ENCODE measurements around the gene OTUD3. TPM values are rescaled to one million over a fixed set of nuclear protein-coding genes. Genes with fewer than 3 reads are reported as not detected.

Gene OTUD3
- total RNA-seq, 4 donors from 2014 or later, result 4.6 to 6.1 (median 5.4) TPM

GRCh38 chr1:19949016-19949415 lies 66.8 kb downstream of the OTUD3 start:
- no peak for DNase-seq (ENCODE audit: low spot score in 2 of 2)
- Histone ChIP-seq H3K4me1 (no peaks in the 10 kb centered on the region), H3K27ac (no peak overlapping the region), H3K36me3 (no peaks in the 10 kb centered on the region), H3K27me3 (peaks cover 0 to 6% of the 10 kb centered on the region in 2 donors), H3K9me3 (peaks cover 0 to 8% (median 0%) of the 10 kb centered on the region in 4 donors), H3K4me3 (no peak overlapping the region)
- TF ChIP-seq EP300 (IDR thresholded peaks at IDR 0.05), result no peak
- TF ChIP-seq POLR2A (IDR thresholded peaks at IDR 0.05), result no peak
- TF ChIP-seq CTCF (IDR thresholded peaks at IDR 0.05), result no peak
- WGBS, 2 donors, result 31% methylated on average over 2 of the region's 2 CpGs

GRCh38 chr1:19954059-19954458 lies 71.9 kb downstream of the OTUD3 start:
- H3K9me3 ChIP-seq, result peaks cover 0 to 15% (median 0%) of the 10 kb centered on the region in 4 donors
- 84 to 88% methylated on average over 2 of the region's 2 CpGs for WGBS, 2 donors
- TF ChIP-seq POLR2A (IDR thresholded peaks at IDR 0.05) (no peak), CTCF (IDR thresholded peaks at IDR 0.05) (no peak), EP300 (IDR thresholded peaks at IDR 0.05) (no peak)
- H3K27me3 ChIP-seq, result peaks cover 0 to 6% of the 10 kb centered on the region in 2 donors
- no peak overlapping the region for H3K4me3 ChIP-seq
- H3K27ac ChIP-seq, result no peak overlapping the region
- no peaks in the 10 kb centered on the region for H3K4me1 ChIP-seq
- DNase-seq (ENCODE audit: low spot score in 2 of 2), result no peak
- H3K36me3 ChIP-seq, result no peaks in the 10 kb centered on the region

- H3K27ac ChIP-seq, result no peak overlapping the region
- no peak overlapping the region for H3K4me3 ChIP-seq
- no peaks in the 10 kb centered on the region for H3K27me3 ChIP-seq
- 58 to 63% methylated on average over 11 of the region's 11 CpGs for WGBS, 2 donors
- peaks cover 0 to 15% (median 0%) of the 10 kb centered on the region in 4 donors for H3K9me3 ChIP-seq
- no peak for DNase-seq (ENCODE audit: low spot score in 2 of 2)
- no peaks in the 10 kb centered on the region for H3K4me1 ChIP-seq
- H3K36me3 ChIP-seq, result no peaks in the 10 kb centered on the region
- TF ChIP-seq CTCF (IDR thresholded peaks at IDR 0.05) (no peak), POLR2A (IDR thresholded peaks at IDR 0.05) (no peak), EP300 (IDR thresholded peaks at IDR 0.05) (no peak)
Observed at GRCh38 chr1:19955534-19956170, 73.5 kb downstream of the OTUD3 start.

- no peaks in the 10 kb centered on the region for H3K27me3 ChIP-seq
- DNase-seq (ENCODE audit: low spot score in 2 of 2), result no peak
- no peak overlapping the region for H3K4me3 ChIP-seq
- no peak for TF ChIP-seq CTCF (IDR thresholded peaks at IDR 0.05)
- no peak for TF ChIP-seq EP300 (IDR thresholded peaks at IDR 0.05)
- no peak for TF ChIP-seq POLR2A (IDR thresholded peaks at IDR 0.05)
- H3K36me3 ChIP-seq, result no peaks in the 10 kb centered on the region
- H3K4me1 ChIP-seq, result no peaks in the 10 kb centered on the region
- WGBS, 2 donors, result 69 to 71% methylated on average over 4 of the region's 4 CpGs
- H3K27ac ChIP-seq, result no peak overlapping the region
- H3K9me3 ChIP-seq, result peaks cover 0 to 15% (median 0%) of the 10 kb centered on the region in 4 donors
Observed at GRCh38 chr1:19957779-19958178, 75.6 kb downstream of the OTUD3 start.

- H3K27ac ChIP-seq, result no peak overlapping the region
- no peaks in the 10 kb centered on the region for H3K4me1 ChIP-seq
- 44 to 45% methylated on average over 5 of the region's 5 CpGs for WGBS, 2 donors
Observed at GRCh38 chr1:19960591-19960990, 78.4 kb downstream of the OTUD3 start.

More at GRCh38 chr1:19960591-19960990, 78.4 kb downstream of the OTUD3 start:
- H3K9me3 ChIP-seq, result peaks cover 0 to 12% (median 0%) of the 10 kb centered on the region in 4 donors
- H3K36me3 ChIP-seq, result no peaks in the 10 kb centered on the region
- TF ChIP-seq EP300 (IDR thresholded peaks at IDR 0.05) (no peak), POLR2A (IDR thresholded peaks at IDR 0.05) (no peak), CTCF (IDR thresholded peaks at IDR 0.05) (no peak)
- no peak overlapping the region for H3K4me3 ChIP-seq
- no peak for DNase-seq (ENCODE audit: low spot score in 2 of 2)
- no peaks in the 10 kb centered on the region for H3K27me3 ChIP-seq

Other genes with a start within 250 kb of the OTUD3 start
- 100 to 1,000 TPM in 2 of 4 donors, 10 to 100 TPM in 2; 71.9 to 157 (median 92.0) TPM for gene NBL1, start 238.1 kb upstream of the OTUD3 start, total RNA-seq
- gene HTR6, start 217.5 kb upstream of the OTUD3 start, total RNA-seq, result not detected
- gene TMCO4, start 82.5 kb upstream of the OTUD3 start, total RNA-seq, result 10 to 100 TPM; 19.3 to 37.5 (median 29.3) TPM
- gene RNF186, start 67.1 kb upstream of the OTUD3 start, total RNA-seq, result not detected
- gene PLA2G2E, start 41.2 kb downstream of the OTUD3 start, total RNA-seq, result not detected
- gene PLA2G2A, start 97.2 kb downstream of the OTUD3 start, total RNA-seq, result 100 to 1,000 TPM; 327 to 509 (median 407) TPM
- 1 to 10 TPM in 3 of 4 donors, under 1 TPM in 1; 0.87 to 4.7 (median 2.2) TPM for gene PLA2G5, start 187.8 kb downstream of the OTUD3 start, total RNA-seq
- not detected for gene PLA2G2D, start 237.1 kb downstream of the OTUD3 start, total RNA-seq

Data from tibial nerve (tissue), 4 donors.